Measurements from ENCODE around the gene PRKCZ.

PRKCZ gene

DNA sequence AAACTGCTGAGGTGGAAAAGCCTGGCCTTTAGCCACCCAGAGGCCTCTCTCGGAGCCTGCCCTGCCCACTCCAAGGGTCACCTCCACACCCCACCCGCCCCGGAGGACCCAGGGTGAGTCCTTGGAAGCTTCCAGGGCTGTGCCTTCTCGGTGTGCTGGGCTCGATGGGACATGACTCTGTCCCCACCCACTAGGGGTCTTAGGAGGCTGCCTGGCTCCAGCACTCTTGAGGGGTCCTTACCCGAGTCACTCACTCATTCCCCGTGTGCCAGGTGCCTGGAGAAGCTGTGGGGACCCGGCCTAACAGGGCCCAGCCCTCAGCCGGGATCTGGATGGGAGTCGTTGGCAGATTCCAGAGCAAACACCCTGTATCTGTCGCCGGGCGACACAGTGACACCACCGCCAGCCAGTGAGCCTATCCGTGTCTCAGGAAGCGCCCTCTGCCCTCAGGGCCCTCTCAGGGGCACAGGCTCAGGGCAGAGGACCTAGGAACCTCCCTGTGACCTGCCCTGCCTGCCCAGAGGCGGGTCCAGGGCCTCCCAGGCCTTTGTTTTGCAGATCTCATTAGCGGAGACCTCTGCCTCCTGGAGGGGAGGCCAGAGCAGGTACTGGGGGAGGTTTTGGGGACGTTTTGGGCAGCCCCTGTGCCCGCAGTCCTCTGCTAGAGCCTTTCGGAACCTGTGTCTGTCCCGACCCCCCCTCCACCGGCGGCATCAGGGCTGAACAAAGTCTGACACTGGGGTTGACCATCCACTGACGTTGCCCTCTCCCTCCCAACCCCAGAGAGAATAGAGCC is 3.1 kb upstream of the PRKCZ start:
- DNase-seq = no peak

- no peak for DNase-seq
Measured at GRCh38 chr1:2047749-2048729, 2.2 kb upstream of the PRKCZ start.

DNA sequence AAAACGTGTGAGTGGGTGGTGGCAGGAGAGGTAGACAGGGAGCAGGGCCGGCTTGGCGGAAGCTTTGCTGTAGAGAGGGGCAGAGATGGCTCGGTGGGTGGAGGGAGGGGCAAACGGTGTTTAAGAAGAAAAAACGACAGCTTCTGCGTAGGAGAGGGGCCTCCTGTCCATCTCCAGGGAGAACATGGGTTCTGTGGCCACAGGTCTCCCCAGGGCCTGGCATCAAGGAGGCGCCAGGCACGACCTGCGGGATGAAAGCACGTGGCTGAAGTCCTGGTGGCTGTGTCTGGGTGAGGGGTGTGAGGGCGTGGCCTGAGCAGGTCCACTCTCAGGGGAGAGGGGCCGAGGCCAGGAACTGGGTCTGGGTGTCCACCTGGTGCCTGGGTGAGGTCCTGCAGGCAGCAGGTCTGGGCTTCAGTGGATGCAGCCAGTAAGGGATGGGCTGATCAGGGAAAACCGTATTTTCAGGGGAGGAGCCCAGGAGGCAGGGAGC is 940 bp upstream of the PRKCZ start:
- peak; percentile 69 for DNase-seq

- no peak for DNase-seq
Measured at GRCh38 chr1:2050461-2050792, 216 bp downstream of the PRKCZ start.

DNA sequence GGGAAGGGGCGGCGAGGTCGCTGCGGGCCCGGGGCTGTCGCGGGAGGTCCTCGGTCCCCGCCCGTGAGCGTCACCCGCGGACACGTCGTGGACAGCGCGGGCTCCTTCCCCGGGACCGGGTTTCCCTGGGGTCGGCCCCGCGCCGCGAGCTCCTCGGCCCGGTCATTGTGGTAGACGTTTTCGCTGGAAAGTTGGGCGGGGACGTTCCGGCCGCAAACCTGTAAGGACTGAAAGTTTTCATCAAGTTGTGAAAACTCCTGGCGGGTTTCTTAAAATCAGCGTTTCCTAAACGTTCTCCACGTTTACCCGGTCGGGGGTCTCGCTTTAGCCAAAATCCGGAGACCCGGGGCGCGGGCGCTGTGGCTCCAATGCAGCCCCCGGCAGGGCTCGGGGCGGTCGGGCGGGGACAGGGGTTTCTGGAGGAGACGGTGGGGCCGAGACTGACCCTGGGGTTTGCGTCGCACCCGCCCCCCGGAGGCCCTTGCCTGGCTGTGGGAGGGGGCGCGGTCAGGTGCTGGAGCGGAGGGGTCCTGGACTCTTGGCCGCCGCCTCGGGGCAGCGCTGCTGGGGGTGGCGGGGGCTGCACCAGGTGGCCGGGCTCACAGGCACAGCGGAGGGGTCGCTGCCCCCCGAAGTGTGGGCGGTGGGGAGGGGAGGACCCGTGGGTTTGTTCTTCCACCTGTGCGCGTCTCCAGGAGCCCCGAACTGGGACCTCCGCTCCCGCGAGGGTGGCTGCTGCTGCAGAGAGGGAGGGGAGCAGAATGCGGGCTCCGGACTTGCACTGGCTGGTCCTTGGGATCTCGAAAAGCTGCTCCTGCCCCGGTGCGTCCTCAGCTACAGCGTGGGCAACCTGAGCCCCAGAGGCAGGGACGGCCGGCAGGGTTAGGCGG is 827 bp downstream of the PRKCZ start:
- DNase-seq = no peak

DNA sequence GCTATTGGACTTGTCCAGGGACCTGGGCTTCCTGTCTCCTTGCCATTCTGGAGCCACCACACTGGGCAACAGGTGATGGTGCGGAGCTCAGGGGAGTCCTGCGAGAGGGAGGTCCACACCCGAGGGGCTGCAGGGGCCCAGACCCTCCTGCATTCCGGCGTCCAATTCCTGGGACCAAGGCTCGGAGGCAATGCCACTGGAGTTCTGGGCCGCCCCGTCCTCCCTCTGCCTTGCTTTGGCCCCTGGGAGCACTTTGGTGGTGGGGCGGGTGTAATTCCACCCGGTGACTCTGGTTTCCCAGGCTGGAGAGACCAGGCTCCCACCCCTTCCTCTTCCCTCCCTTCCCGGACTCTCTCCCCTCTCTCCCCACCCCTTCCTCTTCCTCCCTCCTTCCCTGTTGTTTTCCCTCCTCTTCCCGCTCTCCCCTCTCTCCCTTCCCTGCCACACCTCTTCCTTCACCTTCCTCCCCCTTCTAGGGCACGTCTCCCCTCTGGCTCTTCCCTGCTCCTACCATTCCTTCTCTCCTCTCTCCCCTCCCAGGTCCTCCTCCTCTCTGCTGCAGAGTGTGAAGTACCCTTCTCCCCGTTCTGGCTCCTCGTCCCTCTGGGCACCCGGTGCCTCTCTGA is 2.0 kb downstream of the PRKCZ start:
- no peak for DNase-seq

DNA sequence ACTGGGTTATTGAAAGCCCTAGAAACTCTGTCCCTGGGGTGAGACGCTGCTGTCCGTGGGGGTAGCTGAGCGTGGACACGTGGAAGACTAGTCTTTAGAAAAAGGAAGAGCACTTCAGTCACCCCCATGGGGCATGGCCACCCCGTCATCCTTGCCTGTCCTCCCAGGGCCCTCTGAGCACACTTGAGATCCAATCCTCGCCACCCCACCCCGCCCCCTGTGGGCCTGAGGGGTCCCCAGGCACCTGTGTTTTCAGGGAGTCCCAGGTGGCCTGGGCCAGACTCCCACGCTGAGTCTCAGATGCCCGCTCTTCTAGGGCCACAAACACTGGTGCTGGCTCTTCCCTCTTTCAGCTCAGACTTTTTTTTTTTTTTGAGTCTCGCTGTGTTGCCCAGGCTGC is 2.5 kb downstream of the PRKCZ start:
- no peak for DNase-seq

DNA sequence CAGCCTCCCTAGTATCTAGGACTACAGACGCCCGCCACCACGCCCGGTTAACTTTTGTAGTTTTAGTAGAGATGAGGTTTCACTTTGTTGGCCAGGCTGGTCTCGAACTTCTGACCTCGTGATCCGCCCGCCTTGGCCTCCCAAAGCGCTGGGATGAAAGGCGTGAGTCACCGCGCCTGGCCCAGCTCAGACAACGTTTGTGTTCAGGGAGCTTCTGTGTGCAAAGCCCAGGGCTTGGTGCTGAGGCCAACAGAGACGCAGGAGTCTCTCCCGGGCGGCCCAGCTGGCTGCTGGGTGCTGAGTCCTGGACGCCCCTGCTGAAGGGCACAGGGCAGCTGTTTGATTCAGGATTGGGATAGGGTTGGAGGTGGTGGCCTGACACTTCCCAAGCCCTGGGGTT is 3.0 kb downstream of the PRKCZ start:
- no peak for DNase-seq

GRCh38 chr1:2053784-2054376 is 3.7 kb downstream of the PRKCZ start:
- no peak for DNase-seq

DNA sequence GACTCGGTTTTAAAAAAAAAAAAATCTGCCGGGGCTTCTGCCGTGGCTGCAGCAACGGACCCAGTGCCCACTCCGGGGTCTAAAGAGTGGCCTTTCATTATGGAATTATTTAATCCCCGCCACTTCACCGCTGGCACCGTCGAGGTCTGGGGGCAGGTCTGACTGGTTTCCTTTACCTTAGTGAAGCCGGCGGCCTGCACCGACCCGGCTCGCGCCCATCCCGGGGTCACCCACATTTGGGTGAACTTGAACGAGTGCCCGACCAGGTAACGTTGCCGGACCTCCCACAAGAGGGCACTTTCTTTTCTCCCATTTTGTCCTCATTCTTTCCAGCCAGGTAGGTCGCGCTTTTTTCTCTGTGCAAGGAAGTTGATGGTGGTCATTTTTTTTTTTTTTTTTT is 4.3 kb downstream of the PRKCZ start:
- DNase-seq = no peak

GRCh38 chr1:2055911-2056575 is 5.8 kb downstream of the PRKCZ start:
- no peak for DNase-seq

DNA sequence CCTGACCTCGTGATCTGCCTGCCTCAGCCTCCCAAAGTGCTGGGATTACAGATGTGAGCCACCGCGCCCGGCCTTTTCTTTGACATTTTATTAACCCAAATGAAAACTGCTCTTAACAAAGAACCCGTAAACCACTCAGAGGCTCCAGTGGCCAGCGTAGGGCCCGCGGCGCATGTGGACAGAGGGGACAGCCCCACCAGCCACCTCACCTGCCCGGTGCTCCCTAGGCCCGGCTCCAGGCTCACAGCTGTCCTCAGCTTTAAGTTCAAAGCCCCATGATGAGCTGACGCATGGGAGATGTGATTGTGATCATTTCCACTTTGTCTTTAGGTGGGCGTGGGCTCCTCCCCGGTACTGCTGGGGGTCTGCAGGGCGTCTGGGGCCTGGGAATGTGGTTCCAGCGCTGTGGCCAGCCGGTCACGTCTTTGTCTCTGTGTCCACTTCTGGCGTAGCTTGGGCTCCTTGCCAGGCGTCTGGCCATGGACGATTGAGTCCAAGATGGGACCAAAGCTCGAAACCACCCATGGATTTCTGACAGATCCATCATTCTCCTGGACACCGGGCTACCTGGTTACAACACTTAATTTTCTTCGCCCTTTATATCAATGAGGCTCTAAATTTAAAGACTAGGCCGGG is 6.9 kb downstream of the PRKCZ start:
- DNase-seq = no peak

GRCh38 chr1:2059290-2059953 is 9.2 kb downstream of the PRKCZ start:
- no peak for DNase-seq

- no peak for DNase-seq
Measured at GRCh38 chr1:2060072-2060471, 9.9 kb downstream of the PRKCZ start.

DNA sequence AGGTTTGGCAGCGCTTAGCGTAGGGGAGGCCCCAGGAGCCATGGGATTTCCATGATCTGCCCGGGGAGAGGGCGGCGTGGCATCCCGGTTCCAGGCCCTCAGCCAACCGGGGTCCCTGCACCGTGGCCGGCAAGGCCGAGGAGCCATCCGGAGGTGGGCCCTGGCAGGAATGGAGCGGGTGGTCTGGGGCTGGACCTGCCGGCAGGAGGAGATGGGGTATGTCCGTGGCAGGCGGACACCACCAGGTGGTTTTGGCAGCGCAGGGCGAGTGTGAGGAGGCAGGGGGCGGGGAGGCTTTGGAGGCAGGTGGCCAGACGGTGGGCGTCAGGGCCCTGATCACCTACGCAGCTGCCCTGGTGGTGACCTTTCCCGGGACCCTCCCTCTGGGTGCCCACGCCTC is 10.3 kb downstream of the PRKCZ start:
- no peak for DNase-seq

- peak; percentile 35 for DNase-seq
Measured at GRCh38 chr1:2061065-2061778, 11.0 kb downstream of the PRKCZ start.

DNA sequence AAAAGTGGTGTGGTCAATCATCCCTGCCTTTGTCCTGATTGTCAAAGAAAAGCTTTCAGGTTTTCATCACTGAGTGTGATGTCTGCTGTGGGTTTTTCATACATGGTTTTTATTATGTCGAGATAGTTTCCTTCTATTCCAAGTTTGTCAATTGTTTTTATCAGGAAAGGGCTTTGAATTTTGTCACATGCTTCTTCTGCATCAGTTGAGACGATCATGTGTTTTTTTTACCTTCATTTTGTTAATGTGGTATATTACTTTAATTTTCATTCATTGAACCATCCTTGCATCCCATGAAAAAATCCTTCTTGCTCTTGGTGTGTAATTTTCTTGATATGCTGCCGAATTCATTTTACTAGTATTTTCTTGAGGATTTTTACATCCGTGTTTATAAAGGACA is 15.5 kb downstream of the PRKCZ start:
- no peak for DNase-seq

- no peak for DNase-seq
Measured at GRCh38 chr1:2067393-2067792, 17.2 kb downstream of the PRKCZ start.

DNA sequence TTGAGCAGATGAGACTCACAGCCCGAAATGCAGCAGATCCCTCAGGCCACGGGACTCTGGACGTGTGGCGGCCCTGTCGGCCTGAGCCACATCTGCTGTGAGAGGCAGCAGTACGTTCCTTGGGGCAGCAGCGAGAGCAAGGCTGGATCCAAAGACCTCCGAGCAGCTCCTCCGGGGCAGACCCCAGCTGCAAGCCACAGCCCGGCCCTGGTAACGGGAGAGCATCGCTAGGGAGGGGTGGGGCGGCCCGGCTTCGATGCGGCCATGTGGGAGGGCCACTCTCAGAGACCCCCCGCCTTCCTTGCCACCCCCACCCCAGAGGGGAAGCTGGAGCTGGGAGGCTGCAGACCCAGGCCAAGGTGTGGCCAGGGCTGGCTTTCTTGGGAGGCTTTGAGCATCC is 17.8 kb downstream of the PRKCZ start:
- DNase-seq = no peak

GRCh38 chr1:2068951-2069350 is 18.7 kb downstream of the PRKCZ start:
- no peak for DNase-seq

Data from 8988T (cell line).